ENCODE data around the gene BCOR.

BCOR gene

GRCh38 chrX:40061871-40062524 is 35.8 kb downstream of the BCOR start:
- peaks cover 62% of the 10 kb centered on the region for H3K36me3 ChIP-seq
- no peaks in the 10 kb centered on the region for H3K27me3 ChIP-seq
- H3K4me1 ChIP-seq (ENCODE audit: control insufficient read depth in 1 of 2, insufficient read depth in 1 of 2, low read depth in 1 of 2, low read length in 1 of 2): no peaks in the 10 kb centered on the region
- H3K4me3 ChIP-seq (ENCODE audit: low read depth in 1 of 2, low read length in 1 of 2): no peak overlapping the region
- no peak overlapping the region for H3K27ac ChIP-seq
- no peaks in the 10 kb centered on the region for H3K9me3 ChIP-seq
- TF ChIP-seq, protein P1, sequence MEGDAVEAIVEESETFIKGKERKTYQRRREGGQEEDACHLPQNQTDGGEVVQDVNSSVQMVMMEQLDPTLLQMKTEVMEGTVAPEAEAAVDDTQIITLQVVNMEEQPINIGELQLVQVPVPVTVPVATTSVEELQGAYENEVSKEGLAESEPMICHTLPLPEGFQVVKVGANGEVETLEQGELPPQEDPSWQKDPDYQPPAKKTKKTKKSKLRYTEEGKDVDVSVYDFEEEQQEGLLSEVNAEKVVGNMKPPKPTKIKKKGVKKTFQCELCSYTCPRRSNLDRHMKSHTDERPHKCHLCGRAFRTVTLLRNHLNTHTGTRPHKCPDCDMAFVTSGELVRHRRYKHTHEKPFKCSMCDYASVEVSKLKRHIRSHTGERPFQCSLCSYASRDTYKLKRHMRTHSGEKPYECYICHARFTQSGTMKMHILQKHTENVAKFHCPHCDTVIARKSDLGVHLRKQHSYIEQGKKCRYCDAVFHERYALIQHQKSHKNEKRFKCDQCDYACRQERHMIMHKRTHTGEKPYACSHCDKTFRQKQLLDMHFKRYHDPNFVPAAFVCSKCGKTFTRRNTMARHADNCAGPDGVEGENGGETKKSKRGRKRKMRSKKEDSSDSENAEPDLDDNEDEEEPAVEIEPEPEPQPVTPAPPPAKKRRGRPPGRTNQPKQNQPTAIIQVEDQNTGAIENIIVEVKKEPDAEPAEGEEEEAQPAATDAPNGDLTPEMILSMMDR (IDR thresholded peaks at IDR 0.05): no peak

- H3K9me3 ChIP-seq: no peaks in the 10 kb centered on the region
- no peaks in the 10 kb centered on the region for H3K4me1 ChIP-seq (ENCODE audit: control insufficient read depth in 1 of 2, insufficient read depth in 1 of 2, low read depth in 1 of 2, low read length in 1 of 2)
- no peaks in the 10 kb centered on the region for H3K27me3 ChIP-seq
- H3K36me3 ChIP-seq: peaks cover 70% of the 10 kb centered on the region
- no peak overlapping the region for H3K27ac ChIP-seq
- no peak overlapping the region for H3K4me3 ChIP-seq (ENCODE audit: low read depth in 1 of 2, low read length in 1 of 2)
- TF ChIP-seq, protein P1 (IDR thresholded peaks at IDR 0.05): no peak
Measured at GRCh38 chrX:40061005-40061404, 36.8 kb downstream of the BCOR start.

DNA sequence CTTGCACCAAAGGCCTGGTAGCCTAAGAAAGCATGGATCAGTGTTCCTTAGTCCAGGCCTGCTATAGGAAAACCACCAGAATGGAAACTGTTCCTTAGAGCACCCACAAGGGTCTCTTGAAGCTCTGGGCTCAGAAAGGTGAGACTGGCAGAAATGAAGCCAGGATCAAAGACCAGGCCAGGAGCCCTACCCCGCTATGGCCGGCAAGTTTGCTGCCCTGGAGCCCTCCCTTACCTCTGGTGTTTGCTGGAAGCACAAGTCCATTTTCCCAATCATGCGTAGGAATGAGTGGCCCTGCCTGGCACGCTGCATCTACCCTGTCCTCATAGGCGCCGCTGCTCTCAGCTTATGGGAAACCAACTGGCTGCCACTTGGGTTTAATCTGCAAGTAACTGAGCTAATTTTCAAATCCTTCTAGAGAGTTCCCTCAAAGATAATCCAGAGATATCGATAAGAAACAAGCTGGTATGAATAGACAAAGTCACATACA is 37.4 kb downstream of the BCOR start:
- no peak overlapping the region for H3K4me3 ChIP-seq (ENCODE audit: low read depth in 1 of 2, low read length in 1 of 2)
- no peaks in the 10 kb centered on the region for H3K9me3 ChIP-seq
- no peaks in the 10 kb centered on the region for H3K4me1 ChIP-seq (ENCODE audit: control insufficient read depth in 1 of 2, insufficient read depth in 1 of 2, low read depth in 1 of 2, low read length in 1 of 2)
- TF ChIP-seq, protein P1 (IDR thresholded peaks at IDR 0.05): no peak
- no peak overlapping the region for H3K27ac ChIP-seq
- no peaks in the 10 kb centered on the region for H3K27me3 ChIP-seq
- H3K36me3 ChIP-seq: peaks cover 74% of the 10 kb centered on the region

- Histone ChIP-seq H3K36me3 (peaks cover 80% of the 10 kb centered on the region), H3K27ac (no peak overlapping the region), H3K27me3 (no peaks in the 10 kb centered on the region), H3K4me1 (ENCODE audit: control insufficient read depth in 1 of 2, insufficient read depth in 1 of 2, low read depth in 1 of 2, low read length in 1 of 2) (no peaks in the 10 kb centered on the region), H3K9me3 (no peaks in the 10 kb centered on the region), H3K4me3 (ENCODE audit: low read depth in 1 of 2, low read length in 1 of 2) (no peak overlapping the region)
- TF ChIP-seq, protein P1 (IDR thresholded peaks at IDR 0.05): no peak
Measured at GRCh38 chrX:40058719-40059118, 39.0 kb downstream of the BCOR start.

DNA sequence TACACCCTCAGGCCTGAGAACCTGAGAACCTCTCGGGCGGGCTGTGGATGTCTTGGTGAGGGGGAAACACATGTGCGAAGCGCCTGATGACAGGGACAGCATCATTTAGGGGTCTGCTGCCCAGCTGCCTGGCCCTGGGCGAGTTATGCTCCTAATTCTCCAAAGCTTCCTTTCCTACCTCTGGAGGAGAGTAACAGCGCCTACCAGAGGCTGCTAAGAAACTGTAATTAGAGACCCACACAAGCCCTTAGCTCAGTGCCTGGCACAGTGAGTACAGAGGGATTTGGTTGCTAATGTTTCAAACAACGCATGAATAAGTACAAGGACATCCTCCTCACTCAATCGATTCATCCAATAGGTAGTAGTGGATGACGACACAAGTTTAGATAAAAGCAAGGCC is 40.4 kb downstream of the BCOR start:
- Histone ChIP-seq H3K36me3 (peaks cover 78% of the 10 kb centered on the region), H3K27me3 (no peaks in the 10 kb centered on the region), H3K4me1 (ENCODE audit: control insufficient read depth in 1 of 2, insufficient read depth in 1 of 2, low read depth in 1 of 2, low read length in 1 of 2) (no peaks in the 10 kb centered on the region), H3K27ac (no peak overlapping the region), H3K4me3 (ENCODE audit: low read depth in 1 of 2, low read length in 1 of 2) (no peak overlapping the region), H3K9me3 (no peaks in the 10 kb centered on the region)
- TF ChIP-seq, protein P1 (IDR thresholded peaks at IDR 0.05): no peak

All from neutrophil (primary cell).